ENCODE data around the gene ILKAP.

DNA sequence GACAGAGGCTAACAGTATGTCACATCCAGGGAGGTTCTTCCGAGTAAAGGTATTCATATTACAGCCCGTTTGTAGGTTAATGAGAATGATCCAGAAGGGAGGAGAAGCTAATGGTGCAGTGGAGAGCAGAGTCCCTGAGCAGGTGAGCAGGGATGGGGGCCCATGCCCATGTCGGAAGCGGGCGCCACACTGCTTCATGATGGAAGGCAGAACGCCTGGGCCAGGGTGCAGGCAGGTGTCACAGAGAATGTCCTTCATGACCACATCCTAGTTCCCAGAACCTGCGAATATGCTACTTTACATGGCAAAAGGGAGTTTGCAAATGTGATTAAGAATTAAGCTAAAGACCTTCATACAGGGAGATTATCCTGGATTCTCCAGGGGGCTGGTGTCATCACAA is 32.4 kb upstream of the ILKAP start:
- TF ChIP-seq EZH2 (IDR thresholded peaks at IDR 0.05; ENCODE audit: insufficient read depth, poor library complexity, severe bottlenecking) (no peak), EZH2phosphoT487 (IDR thresholded peaks at IDR 0.05; ENCODE audit: insufficient read depth, low read depth) (no peak)

All from GM23248 (cell line).